ENCODE results near the gene DLX5.

The DLX5 gene

DNA sequence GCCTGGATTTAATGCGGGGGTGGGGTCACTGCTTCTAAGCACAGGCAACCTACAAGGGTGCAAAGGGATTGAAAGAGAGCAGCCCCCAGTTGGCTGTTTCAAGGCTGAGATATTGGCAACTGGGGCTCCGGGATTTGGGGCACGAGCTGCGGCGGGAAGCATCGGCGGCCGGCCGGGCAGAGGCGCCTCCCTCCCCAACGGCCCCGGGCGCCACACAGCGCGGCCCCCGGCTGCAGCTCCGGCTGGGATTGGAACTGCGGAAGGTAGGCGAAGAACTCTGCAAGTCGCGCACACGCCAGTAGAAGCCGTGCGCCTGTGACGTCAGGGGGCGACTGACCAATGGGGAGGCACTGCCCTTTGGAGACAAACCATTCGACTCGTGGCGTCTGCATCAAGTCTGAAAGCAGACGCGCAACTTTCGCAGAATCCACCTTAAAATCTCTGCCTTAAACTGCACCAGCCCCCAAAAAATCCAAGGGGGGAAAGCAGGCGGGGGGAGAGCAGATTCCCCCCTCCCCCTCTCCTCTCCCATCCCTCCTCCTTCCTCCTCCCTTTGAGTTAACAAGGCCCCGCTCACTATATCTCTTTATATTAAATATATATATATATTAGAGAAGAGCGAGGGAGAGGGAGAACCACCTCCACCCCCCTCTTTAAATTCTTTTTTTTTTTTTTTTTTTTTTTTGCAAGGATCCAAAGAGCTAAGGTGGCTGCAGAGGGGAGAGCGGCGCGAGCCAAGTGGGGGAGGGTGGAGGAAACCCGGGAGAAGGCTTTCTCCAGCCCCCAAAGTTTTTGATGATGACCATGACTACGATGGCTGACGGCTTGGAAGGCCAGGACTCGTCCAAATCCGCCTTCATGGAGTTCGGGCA is 19.2 kb downstream of the DLX5 start, which contains the start of gene DLX6:
Gene DLX6 (plus strand): TSS at position 371 of the 872 bp plus-strand sequence. CDS start 425 bp downstream, at position 796.
- no peak for DNase-seq (ENCODE audit: low read depth)

DNA sequence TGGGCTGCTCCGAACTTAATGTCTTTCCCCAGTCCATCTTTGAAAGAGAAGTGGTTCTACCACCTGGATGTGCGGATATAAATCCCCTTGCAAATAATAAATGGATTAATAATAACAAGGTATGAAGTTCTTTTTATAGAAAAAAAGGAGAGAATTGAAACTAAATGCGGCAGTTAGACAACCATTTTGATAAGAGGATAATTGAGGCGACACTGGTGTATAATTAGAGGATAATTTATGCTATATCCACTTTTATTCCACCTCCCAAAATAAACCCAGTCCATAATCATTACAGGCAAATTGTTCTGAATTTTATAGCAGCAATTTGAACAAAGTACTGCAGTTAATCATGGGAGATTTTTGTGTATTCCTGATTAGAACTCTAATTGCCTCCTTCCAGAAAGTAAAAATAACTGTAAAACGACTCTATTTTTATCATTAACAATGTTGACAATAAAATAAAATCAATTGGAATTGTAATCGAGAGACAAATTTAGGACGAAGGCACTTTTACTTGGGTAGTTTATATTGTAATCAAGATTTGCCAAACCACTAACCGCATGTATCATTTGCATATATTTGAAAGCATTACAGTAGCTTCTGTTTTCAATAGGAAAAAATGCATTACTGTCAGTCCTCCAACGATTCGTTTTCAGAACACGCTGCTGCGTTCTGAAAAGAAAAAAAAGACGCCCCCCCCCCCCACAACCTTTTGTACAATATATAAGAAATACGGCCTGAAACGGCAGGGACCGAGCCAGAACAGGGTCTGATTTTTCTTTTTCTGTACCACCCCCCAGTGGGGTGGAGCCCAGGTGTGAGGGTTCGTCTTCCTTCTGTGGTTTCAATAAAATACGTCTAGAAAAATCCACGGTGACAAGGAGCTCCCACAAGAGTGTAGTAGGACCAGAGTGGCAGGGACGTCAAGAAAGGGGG is 20.1 kb downstream of the DLX5 start:
- no peak for DNase-seq (ENCODE audit: low read depth)

GRCh38 chr7:97003262-97004246 is 21.1 kb downstream of the DLX5 start:
- no peak for DNase-seq (ENCODE audit: low read depth)

DNA sequence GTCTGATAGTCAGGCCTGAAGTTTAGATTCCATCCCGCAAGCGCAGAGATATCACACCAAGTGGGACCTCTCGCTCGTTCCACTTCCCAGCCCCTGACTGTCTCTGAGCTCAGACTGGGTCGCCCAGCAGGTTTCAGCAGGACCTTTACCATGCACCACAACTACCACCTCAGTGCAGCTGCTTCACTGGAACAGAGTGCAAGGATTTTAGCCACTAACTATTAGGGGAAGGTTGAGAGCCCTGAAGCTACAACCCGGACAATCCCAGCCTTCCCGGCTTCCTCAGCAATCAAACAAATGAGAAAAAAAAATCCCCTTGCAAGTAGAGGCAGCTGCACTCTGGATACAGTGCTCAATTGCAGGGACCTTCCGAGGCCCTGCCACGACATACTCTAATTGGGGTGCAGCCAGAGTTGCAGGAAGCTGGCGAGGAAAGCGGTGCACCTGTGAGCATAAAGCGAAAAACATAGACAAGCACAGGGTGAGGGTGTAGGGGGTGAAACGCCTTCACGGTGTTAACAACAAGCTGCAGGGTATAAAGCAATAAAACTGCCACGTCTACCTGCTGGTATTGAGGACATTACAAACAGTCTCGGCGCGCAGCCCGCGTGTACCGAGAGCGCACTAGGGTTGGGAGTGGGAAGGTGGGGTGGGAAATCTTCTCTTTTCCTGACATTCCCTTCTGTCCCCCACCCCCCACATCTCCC is 21.9 kb downstream of the DLX5 start:
- DNase-seq (ENCODE audit: low read depth): no peak

DNA sequence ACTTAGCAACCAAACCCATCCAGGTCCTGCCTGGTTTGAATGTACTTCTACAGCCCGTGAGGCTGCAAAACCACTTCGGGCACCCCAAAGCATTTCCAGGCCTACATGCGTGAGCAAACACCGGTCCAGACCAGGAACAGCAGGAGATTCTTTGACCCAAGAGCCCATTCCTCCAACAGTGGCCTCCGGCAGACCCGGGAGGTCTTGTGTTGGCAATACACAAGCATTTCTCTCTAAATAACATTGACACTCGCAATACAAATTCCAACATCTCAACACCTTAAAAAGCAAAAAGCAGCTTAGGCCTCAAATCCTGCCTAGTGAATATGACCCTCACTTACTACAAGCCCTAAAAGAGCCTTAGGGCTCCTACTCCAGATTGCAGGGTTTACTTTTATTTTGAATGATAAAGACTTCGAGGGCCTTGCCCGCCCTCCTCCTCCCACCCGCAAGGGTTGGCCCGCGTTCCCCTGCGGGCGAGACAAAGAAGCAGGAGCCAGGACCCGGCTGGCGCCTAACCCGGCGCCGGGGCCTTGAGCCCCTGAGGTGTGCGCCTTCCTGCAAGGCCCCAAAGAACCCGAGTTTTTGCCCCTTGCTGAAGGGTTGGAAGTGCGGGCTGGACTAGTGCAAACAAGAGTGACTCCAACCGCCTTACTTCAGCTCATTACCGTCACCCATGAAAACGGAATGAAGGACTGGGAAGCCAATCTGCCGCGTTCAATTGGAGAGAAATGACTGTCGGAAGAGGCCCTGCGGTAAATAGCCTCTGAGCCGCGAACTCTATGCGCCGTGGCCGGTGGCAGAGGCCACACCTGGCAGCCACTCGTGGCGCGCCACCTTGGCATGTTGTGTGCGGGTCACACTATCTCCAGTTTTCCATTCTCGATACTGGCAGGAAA is 22.7 kb downstream of the DLX5 start:
- DNase-seq (ENCODE audit: low read depth): no peak

- no peak for DNase-seq (ENCODE audit: low read depth)
Measured at GRCh38 chr7:97001221-97001620, 23.4 kb downstream of the DLX5 start.

- DNase-seq (ENCODE audit: low read depth): no peak
Measured at GRCh38 chr7:96998744-96999143, 25.9 kb downstream of the DLX5 start.

- no peak for DNase-seq (ENCODE audit: low read depth)
Measured at GRCh38 chr7:96998333-96998732, 26.3 kb downstream of the DLX5 start.

- DNase-seq (ENCODE audit: low read depth): no peak
Measured at GRCh38 chr7:96997512-96998032, 27.1 kb downstream of the DLX5 start.

DNA sequence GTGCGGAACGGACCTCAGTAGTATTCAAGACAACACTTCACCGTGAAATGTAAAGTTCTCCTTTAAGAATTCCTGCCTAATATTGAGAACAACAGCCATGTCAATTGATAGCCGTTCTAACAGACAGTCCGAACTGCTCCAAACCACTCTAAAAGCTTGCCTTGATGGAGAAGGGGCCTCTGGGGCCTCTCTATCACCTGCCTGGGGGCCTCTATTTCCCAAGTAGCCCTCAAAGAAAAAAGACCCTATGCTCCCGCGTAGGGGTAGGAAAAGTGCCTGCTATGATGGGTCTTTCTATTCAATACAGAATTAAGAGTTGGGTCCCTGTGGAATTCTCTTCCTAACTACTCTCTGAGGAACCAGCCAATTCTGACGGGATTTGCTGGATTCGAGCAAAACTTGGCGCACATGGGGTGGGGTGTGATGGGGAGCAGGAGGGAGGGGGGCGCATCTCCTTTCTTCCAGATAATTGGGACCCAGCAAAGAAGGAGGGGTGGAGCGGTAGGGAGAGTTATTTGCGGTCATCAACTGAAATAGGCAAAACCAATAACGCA is 27.6 kb downstream of the DLX5 start:
- DNase-seq (ENCODE audit: low read depth): no peak

DNA sequence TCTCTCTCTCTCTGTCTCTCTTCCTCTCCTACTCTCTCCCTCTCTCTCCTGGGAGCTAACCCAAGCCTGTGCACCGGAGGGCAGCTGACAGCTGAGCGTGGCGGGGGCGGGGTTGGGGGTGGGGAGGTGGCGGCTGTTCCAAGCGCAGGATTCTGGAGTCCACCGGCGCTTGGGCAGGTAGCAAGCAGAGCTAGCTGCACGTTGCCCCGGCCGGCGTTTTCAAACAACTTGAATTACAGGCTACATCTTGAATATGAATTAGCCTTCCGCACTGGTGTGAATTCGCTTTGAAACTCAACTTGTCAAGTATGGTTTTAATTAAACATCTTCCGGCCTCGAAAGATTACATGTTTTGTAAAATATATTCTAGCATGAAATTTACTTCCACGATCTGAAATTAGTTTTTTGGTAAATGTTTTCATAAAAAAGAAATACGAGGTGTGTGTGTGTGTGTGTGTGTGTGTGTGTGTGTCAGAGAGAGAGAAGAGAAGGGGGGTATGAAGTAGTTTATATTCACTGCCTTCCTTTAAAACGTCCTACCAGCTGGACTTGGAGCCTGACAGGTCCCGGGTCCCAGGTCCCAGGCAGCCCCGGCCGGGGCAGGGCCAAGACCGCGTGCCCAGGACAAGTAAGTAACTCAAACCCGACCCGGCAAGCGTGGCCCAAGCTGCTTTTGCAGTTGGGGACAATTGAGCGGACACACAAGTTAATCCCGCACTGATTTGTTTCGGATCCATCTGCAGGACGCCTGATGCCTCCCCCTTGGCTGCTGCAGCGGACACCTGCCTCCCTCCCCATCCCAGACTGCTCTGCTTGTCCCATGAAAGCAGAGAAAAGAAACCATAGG is 28.3 kb downstream of the DLX5 start:
- no peak for DNase-seq (ENCODE audit: low read depth)

DNA sequence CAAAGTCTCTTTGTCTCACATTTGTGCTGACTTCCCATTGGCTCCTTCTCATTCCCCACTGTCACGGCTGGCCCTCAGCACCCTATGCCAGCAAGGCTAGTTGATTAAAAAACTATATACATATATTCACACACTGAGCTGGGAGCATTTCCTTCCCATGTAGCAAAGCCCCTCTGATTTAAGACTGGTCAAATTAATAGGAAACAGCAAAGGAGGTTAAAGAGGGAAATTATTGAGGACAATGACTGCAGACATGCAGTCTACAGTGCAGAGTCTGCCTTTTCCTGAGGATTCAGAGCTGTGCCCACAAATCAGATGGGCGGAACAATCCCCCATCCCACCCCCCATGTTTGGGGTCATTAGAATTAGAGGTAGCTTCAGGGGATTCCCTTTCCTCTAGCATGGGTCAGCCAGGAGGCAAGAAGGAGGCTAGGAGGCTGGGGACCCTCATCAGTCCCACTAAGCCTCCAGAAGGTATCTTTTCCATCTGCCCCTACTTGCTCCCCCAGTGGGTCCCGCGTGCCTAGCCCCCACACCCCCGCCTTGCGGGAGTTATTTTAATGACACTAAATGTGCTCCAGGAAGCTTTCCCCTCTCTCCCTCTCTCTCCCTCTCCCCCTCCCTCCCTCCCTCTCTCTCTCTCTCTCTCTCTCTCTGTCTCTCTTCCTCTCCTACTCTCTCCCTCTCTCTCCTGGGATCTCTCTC is 29.1 kb downstream of the DLX5 start:
- DNase-seq (ENCODE audit: low read depth): no peak

- DNase-seq (ENCODE audit: low read depth): no peak
Measured at GRCh38 chr7:96993980-96994379, 30.7 kb downstream of the DLX5 start.

DNA sequence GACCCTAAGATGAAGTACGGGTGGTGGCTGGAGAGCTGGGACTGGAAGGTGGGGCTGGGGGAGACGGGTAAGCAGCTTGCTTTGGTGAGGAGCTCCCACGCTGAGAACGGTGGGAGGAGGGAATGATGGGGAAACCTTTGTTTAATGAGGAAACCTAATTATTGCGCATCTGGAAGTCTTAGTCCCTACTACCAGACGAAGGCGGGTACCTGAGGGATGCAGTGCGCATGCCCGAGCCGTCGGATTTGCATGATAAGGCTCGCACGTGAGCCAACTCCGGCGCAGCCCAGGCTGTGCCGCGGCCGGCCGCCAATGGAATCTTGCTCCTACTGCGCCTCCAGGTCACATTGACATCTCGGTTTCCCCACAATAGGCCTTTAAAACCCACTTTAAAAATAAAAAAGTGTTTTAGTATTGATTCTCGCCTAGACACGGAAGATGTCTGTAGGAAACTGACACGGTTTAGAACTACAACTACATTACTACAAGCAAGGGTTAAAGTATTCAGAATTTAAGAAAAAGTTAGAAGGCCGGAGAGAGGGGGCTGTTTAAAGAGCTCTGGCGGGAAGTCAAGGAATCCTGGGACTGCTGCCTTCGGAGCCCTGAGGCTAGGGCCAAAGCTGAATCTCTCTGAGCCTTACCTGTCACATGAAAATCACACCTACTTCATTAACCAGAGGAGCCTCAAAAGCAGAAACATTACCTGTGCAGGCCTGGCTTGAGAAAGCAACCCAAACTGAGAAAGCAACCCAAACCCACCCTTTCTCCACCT is 31.4 kb downstream of the DLX5 start:
- DNase-seq (ENCODE audit: low read depth): no peak

DNA sequence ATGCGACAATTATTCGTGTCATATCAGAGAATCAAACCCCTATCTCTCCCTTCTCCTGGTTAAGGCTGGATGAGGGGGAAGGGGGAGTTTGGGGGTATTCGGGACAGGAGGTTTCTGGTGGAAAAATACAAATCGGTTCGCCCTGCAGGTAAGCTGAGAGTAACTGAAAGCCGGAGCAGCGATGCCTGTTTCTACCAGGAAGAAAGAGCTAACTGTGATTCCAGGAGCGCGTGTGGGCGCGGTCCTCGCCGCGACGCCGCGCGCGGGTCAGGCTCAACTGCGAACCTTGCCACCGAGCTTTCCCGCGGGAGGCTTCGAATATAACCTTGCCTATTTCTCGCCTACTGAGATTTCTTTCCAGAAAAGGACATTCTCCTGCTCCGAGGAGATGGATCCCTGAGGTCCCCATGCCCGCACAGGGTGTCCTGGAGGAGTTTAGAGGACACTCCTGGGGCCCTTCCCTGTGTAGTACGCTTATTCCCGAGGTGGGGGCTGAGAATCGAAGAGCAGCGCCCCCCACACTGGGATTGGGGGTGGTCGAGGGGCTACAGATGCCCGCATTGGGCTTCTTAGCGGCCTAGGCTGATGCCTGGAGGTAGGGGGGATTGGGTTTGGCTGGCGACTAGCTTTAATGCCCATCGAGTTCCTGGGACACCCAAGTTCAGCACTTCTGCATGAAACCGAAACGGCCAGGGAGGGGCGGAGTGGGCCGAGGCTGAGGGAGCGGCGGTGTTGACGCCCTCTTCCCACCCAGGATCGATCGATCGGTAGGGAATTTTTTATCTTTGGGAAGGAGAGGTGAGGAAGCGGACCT is 32.2 kb downstream of the DLX5 start:
- no peak for DNase-seq (ENCODE audit: low read depth)

GRCh38 chr7:96991546-96992191 is 33.0 kb downstream of the DLX5 start:
- no peak for DNase-seq (ENCODE audit: low read depth)
